SK-N-SH (cell line): ENCODE measurements around the gene VWF. TPM values are rescaled to one million over a fixed set of nuclear protein-coding genes. Genes with fewer than 3 reads are reported as not detected.

Experiments used
- polyA plus RNA-seq, 3 experiments: library from polyadenylated mRNA; depleted of rRNA; stranded (reverse); fragments of >200 nt; gene quantifications; 2 replicates each; pipeline ENCODE4 v1.2.3, GENCODE V29; 2012
- small RNA-seq, 7 experiments: library from RNA; depleted of rRNA; stranded (forward); fragments of <200 nt; gene quantifications; one replicate each; pipeline ENCODE3, GENCODE V24; 2012

Gene VWF
- polyA plus RNA-seq, 1 of the 3 experiments (the other 2 are of a cell fraction): 0.12 TPM

Small RNA genes lying within 50 kb of the gene (small RNA-seq; reads per million reads assigned to genes)
- gene RN7SL69P: 0 reads per million in 7 experiments

Other genes starting within 250 kb of the VWF start
- gene ANO2, start 179.4 kb downstream of the VWF start, polyA plus RNA-seq (2012; rRNA removed): not detected in 2 replicates
- gene CD9, start 75.7 kb upstream of the VWF start, polyA plus RNA-seq (2012; rRNA removed): 76.6 and 77.3 TPM in 2 replicates
- gene PLEKHG6, start 186.0 kb upstream of the VWF start, polyA plus RNA-seq (2012; rRNA removed): 0.15 and 0.20 TPM in 2 replicates
- gene TNFRSF1A, start 217.4 kb upstream of the VWF start, polyA plus RNA-seq (2012; rRNA removed): 68.3 and 92.9 TPM in 2 replicates